ENCODE measurements around the gene TIE1. TPM values are rescaled to one million over a fixed set of nuclear protein-coding genes. Genes with fewer than 3 reads are reported as not detected.

Gene TIE1
- total and polyA plus RNA-seq, 7 donors = 8.2 to 29.7 (median 10.9) TPM

GRCh38 chr1:43319766-43320165 lies 19.0 kb downstream of the TIE1 start:
- Histone ChIP-seq H3K27me3 (ENCODE audit: insufficient read depth in 3 of 3, low read length in 2 of 3) (no peaks in the 10 kb centered on the region), H3K9me3 (no peaks in the 10 kb centered on the region), H3K4me3 (no peak overlapping the region), H3K4me1 (no peaks in the 10 kb centered on the region), H3K27ac (no peak overlapping the region), H3K36me3 (ENCODE audit: insufficient read depth in 1 of 2, low read depth in 1 of 2) (no peaks in the 10 kb centered on the region)
- WGBS, 3 donors = 65 to 93% (median 67%) methylated on average over 3 of the region's 3 CpGs
- TF ChIP-seq CTCF (IDR thresholded peaks at IDR 0.05) = no peak
- intact Hi-C loops (cut with DNase I) = loop anchor here in 1 of 2 donors (10.0 kb wide), 1 partner anchor 1175 kb away; no protein-coding TSS in a partner anchor
- DNase-seq (no peak), ATAC-seq (no peak)

GRCh38 chr1:43321331-43321891 lies 20.6 kb downstream of the TIE1 start:
- Histone ChIP-seq H3K4me3 (no peak overlapping the region), H3K27me3 (ENCODE audit: insufficient read depth in 3 of 3, low read length in 2 of 3) (no peaks in the 10 kb centered on the region), H3K9me3 (no peaks in the 10 kb centered on the region), H3K36me3 (ENCODE audit: insufficient read depth in 1 of 2, low read depth in 1 of 2) (no peaks in the 10 kb centered on the region), H3K27ac (no peak overlapping the region), H3K4me1 (no peaks in the 10 kb centered on the region)
- no peak for TF ChIP-seq CTCF (IDR thresholded peaks at IDR 0.05)
- intact Hi-C loops (cut with DNase I) = no loop called here
- ATAC-seq = no peak
- 91 to 98% (median 93%) methylated on average over 15 to 16 of the region's 16 CpGs for WGBS, 3 donors
- DNase-seq = no peak

- ATAC-seq (no peak), DNase-seq (no peak)
- H3K4me3 ChIP-seq = no peak overlapping the region
- H3K27me3 ChIP-seq (ENCODE audit: insufficient read depth in 3 of 3, low read length in 2 of 3) = no peaks in the 10 kb centered on the region
- WGBS, 3 donors = 81 to 94% (median 88%) methylated on average over 5 of the region's 5 CpGs
- no peaks in the 10 kb centered on the region for H3K36me3 ChIP-seq (ENCODE audit: insufficient read depth in 1 of 2, low read depth in 1 of 2)
- no peak for TF ChIP-seq CTCF (IDR thresholded peaks at IDR 0.05)
- H3K4me1 ChIP-seq = no peaks in the 10 kb centered on the region
- no peaks in the 10 kb centered on the region for H3K9me3 ChIP-seq
- no peak overlapping the region for H3K27ac ChIP-seq
- intact Hi-C loops (cut with DNase I) = no loop called here
Observed at GRCh38 chr1:43322506-43322905, 21.7 kb downstream of the TIE1 start.

- Histone ChIP-seq H3K27ac (no peak overlapping the region), H3K4me1 (no peaks in the 10 kb centered on the region), H3K36me3 (ENCODE audit: insufficient read depth in 1 of 2, low read depth in 1 of 2) (no peaks in the 10 kb centered on the region), H3K4me3 (no peak overlapping the region), H3K9me3 (no peaks in the 10 kb centered on the region), H3K27me3 (ENCODE audit: insufficient read depth in 3 of 3, low read length in 2 of 3) (no peaks in the 10 kb centered on the region)
- intact Hi-C loops (cut with DNase I) = no loop called here
- WGBS, 3 donors = 88 to 90% (median 89%) methylated on average over 1 of the region's 1 CpG
- ATAC-seq = no peak
- TF ChIP-seq CTCF (IDR thresholded peaks at IDR 0.05) = no peak
- DNase-seq = no peak
Observed at GRCh38 chr1:43324810-43325209, 24.0 kb downstream of the TIE1 start.

- Histone ChIP-seq H3K4me1 (no peaks in the 10 kb centered on the region), H3K27me3 (ENCODE audit: insufficient read depth in 3 of 3, low read length in 2 of 3) (no peaks in the 10 kb centered on the region), H3K9me3 (no peaks in the 10 kb centered on the region), H3K4me3 (no peak overlapping the region), H3K36me3 (ENCODE audit: insufficient read depth in 1 of 2, low read depth in 1 of 2) (no peaks in the 10 kb centered on the region), H3K27ac (no peak overlapping the region)
- ATAC-seq (no peak), DNase-seq (no peak)
- TF ChIP-seq CTCF (IDR thresholded peaks at IDR 0.05) = no peak
- intact Hi-C loops (cut with DNase I) = no loop called here
Observed at GRCh38 chr1:43325381-43325780, 24.6 kb downstream of the TIE1 start.

Measured in psoas muscle (tissue), 8 donors.